Rectal smooth muscle tissue (tissue), 1 donor: ENCODE measurements around the gene SLC24A4.

ENCODE experiments used
- H3K27ac ChIP-seq: one replicate; pipeline ENCODE4 v1.7.0; 2013; ENCODE audit warnings: low read depth, low read length, inconsistent platforms
- H3K27me3 ChIP-seq: one replicate; pipeline ENCODE4 v1.7.0; 2013; ENCODE audit warnings: low read length; ENCODE audit not compliant: control insufficient read depth, insufficient read depth
- H3K36me3 ChIP-seq: one replicate; pipeline ENCODE4 v1.7.0; 2013; ENCODE audit warnings: low read length; ENCODE audit not compliant: control insufficient read depth, insufficient read depth
- H3K4me1 ChIP-seq: one replicate; pipeline ENCODE4 v1.7.0; 2013; ENCODE audit warnings: low read length; ENCODE audit not compliant: control insufficient read depth, insufficient read depth
- H3K4me3 ChIP-seq: one replicate; pipeline ENCODE4 v1.7.0; 2013; ENCODE audit warnings: low read length
- H3K9ac ChIP-seq: one replicate; pipeline ENCODE4 v1.7.0; 2013; ENCODE audit warnings: low read length

The SLC24A4 gene

GRCh38 chr14:92459950-92460421 lies 137.0 kb downstream of the SLC24A4 start:
- H3K4me1 ChIP-seq = no peaks in the 10 kb centered on the region
- no peak overlapping the region for H3K9ac ChIP-seq
- H3K4me3 ChIP-seq = no peak overlapping the region
- H3K27me3 ChIP-seq = no peaks in the 10 kb centered on the region
- no peaks in the 10 kb centered on the region for H3K36me3 ChIP-seq
- no peak overlapping the region for H3K27ac ChIP-seq

GRCh38 chr14:92460541-92460915 lies 137.6 kb downstream of the SLC24A4 start:
- H3K27ac ChIP-seq = no peak overlapping the region
- H3K36me3 ChIP-seq = no peaks in the 10 kb centered on the region
- no peak overlapping the region for H3K4me3 ChIP-seq
- H3K4me1 ChIP-seq = no peaks in the 10 kb centered on the region
- H3K27me3 ChIP-seq = no peaks in the 10 kb centered on the region
- no peak overlapping the region for H3K9ac ChIP-seq

GRCh38 chr14:92460916-92461579 lies 138.1 kb downstream of the SLC24A4 start:
- Histone ChIP-seq H3K9ac (no peak overlapping the region), H3K4me1 (no peaks in the 10 kb centered on the region), H3K4me3 (no peak overlapping the region), H3K27ac (no peak overlapping the region), H3K36me3 (no peaks in the 10 kb centered on the region), H3K27me3 (no peaks in the 10 kb centered on the region)

GRCh38 chr14:92461891-92462290 lies 138.9 kb downstream of the SLC24A4 start:
- Histone ChIP-seq H3K27ac (no peak overlapping the region), H3K9ac (no peak overlapping the region), H3K36me3 (no peaks in the 10 kb centered on the region), H3K4me1 (no peaks in the 10 kb centered on the region), H3K4me3 (no peak overlapping the region), H3K27me3 (no peaks in the 10 kb centered on the region)

GRCh38 chr14:92462568-92462967 lies 139.6 kb downstream of the SLC24A4 start:
- H3K36me3 ChIP-seq = no peaks in the 10 kb centered on the region
- no peaks in the 10 kb centered on the region for H3K4me1 ChIP-seq
- H3K27ac ChIP-seq = no peak overlapping the region
- H3K27me3 ChIP-seq = no peaks in the 10 kb centered on the region
- H3K9ac ChIP-seq = no peak overlapping the region
- no peak overlapping the region for H3K4me3 ChIP-seq

- Histone ChIP-seq H3K27ac (no peak overlapping the region), H3K4me1 (no peaks in the 10 kb centered on the region)
Measured at GRCh38 chr14:92463141-92463540, 140.2 kb downstream of the SLC24A4 start.

GRCh38 chr14:92464156-92464555 lies 141.2 kb downstream of the SLC24A4 start:
- H3K27ac ChIP-seq = no peak overlapping the region
- H3K4me1 ChIP-seq = no peaks in the 10 kb centered on the region
- H3K27me3 ChIP-seq = no peaks in the 10 kb centered on the region
- no peak overlapping the region for H3K9ac ChIP-seq
- H3K36me3 ChIP-seq = no peaks in the 10 kb centered on the region
- no peak overlapping the region for H3K4me3 ChIP-seq

More at GRCh38 chr14:92463141-92463540, 140.2 kb downstream of the SLC24A4 start:
- H3K36me3 ChIP-seq = no peaks in the 10 kb centered on the region
- no peak overlapping the region for H3K4me3 ChIP-seq
- no peaks in the 10 kb centered on the region for H3K27me3 ChIP-seq
- no peak overlapping the region for H3K9ac ChIP-seq

- Histone ChIP-seq H3K9ac (no peak overlapping the region), H3K27me3 (no peaks in the 10 kb centered on the region), H3K27ac (no peak overlapping the region), H3K4me3 (no peak overlapping the region), H3K36me3 (no peaks in the 10 kb centered on the region), H3K4me1 (no peaks in the 10 kb centered on the region)
Measured at GRCh38 chr14:92464716-92465115, 141.8 kb downstream of the SLC24A4 start.

GRCh38 chr14:92465353-92466055 lies 142.5 kb downstream of the SLC24A4 start:
- Histone ChIP-seq H3K27ac (no peak overlapping the region), H3K27me3 (no peaks in the 10 kb centered on the region), H3K36me3 (no peaks in the 10 kb centered on the region), H3K4me1 (no peaks in the 10 kb centered on the region), H3K9ac (no peak overlapping the region), H3K4me3 (no peak overlapping the region)

- Histone ChIP-seq H3K4me1 (no peaks in the 10 kb centered on the region), H3K27ac (no peak overlapping the region), H3K27me3 (no peaks in the 10 kb centered on the region), H3K36me3 (no peaks in the 10 kb centered on the region), H3K4me3 (no peak overlapping the region), H3K9ac (no peak overlapping the region)
Measured at GRCh38 chr14:92466059-92466458, 143.1 kb downstream of the SLC24A4 start.

- no peaks in the 10 kb centered on the region for H3K36me3 ChIP-seq
- no peak overlapping the region for H3K9ac ChIP-seq
- no peak overlapping the region for H3K27ac ChIP-seq
- no peaks in the 10 kb centered on the region for H3K4me1 ChIP-seq
- no peak overlapping the region for H3K4me3 ChIP-seq
- H3K27me3 ChIP-seq = no peaks in the 10 kb centered on the region
Measured at GRCh38 chr14:92469515-92469914, 146.6 kb downstream of the SLC24A4 start.

GRCh38 chr14:92470215-92470614 lies 147.2 kb downstream of the SLC24A4 start:
- H3K4me1 ChIP-seq = no peaks in the 10 kb centered on the region

GRCh38 chr14:92470811-92471210 lies 147.8 kb downstream of the SLC24A4 start:
- Histone ChIP-seq H3K4me3 (no peak overlapping the region), H3K27me3 (no peaks in the 10 kb centered on the region), H3K9ac (no peak overlapping the region), H3K4me1 (no peaks in the 10 kb centered on the region), H3K36me3 (no peaks in the 10 kb centered on the region), H3K27ac (no peak overlapping the region)

More at GRCh38 chr14:92470215-92470614, 147.2 kb downstream of the SLC24A4 start:
- H3K27ac ChIP-seq = no peak overlapping the region
- H3K4me3 ChIP-seq = no peak overlapping the region
- H3K27me3 ChIP-seq = no peaks in the 10 kb centered on the region
- no peaks in the 10 kb centered on the region for H3K36me3 ChIP-seq
- no peak overlapping the region for H3K9ac ChIP-seq
